Thyroid gland (tissue), 4 donors: ENCODE measurements around the gene ARMC9. TPM values are rescaled to one million over a fixed set of nuclear protein-coding genes. Genes with fewer than 3 reads are reported as not detected.
"Not testable (repeated sequence)": the region's sequence is repeated elsewhere in the genome, so short reads cannot be mapped to it uniquely, and the experiment has no call there.

ENCODE experiments used
- DNase-seq, 2 donors: peaks; one replicate each; pipeline ENCODE4 v3.0.0-alpha.2; 2019
- H3K27ac ChIP-seq, 3 donors: fragments of 200-600 bp; sonication (generic); 1 replicate in 2 of 3; 2 replicates in 1 of 3; pipeline ENCODE4 v1.5.1; 2016 to 2019; ENCODE audit warnings: mild to moderate bottlenecking in 1 of 3, moderate library complexity in 1 of 3
- H3K27me3 ChIP-seq: fragments of 200-600 bp; sonication (generic); one replicate; pipeline ENCODE4 v1.5.1; 2019
- H3K36me3 ChIP-seq, 2 donors: fragments of 200-600 bp; sonication (generic); one replicate each; pipeline ENCODE4 v1.5.1; 2016 to 2019
- H3K4me1 ChIP-seq, 2 donors: fragments of 200-600 bp; sonication (generic); one replicate each; pipeline ENCODE4 v1.5.1; 2017 to 2019
- H3K4me3 ChIP-seq, 3 donors: fragments of 200-600 bp; sonication (generic); replicated peaks in 1 of 3; 1 replicate in 2 of 3; 2 replicates in 1 of 3; pipeline ENCODE4 v1.5.1; 2016; ENCODE audit warnings: mild to moderate bottlenecking in 1 of 3
- H3K9me3 ChIP-seq: fragments of 200-600 bp; sonication (generic); one replicate; pipeline ENCODE4 v1.5.1; 2017
- POLR2A ChIP-seq, 2 donors: fragments of 450-650 bp; IDR thresholded peaks; one replicate each; pipeline ENCODE4 v1.6.1; 2017; ENCODE audit warnings: antibody characterized with exemption in 2 of 2, mild to moderate bottlenecking in 2 of 2, moderate library complexity in 1 of 2
- WGBS, 2 donors: methylation state at CpG; one replicate each; pipeline ENCODE4 v1.1.5; 2017; 5-methylcytosine and 5-hydroxymethylcytosine counted together
- intact Hi-C: fragments of 100-400 bp; cut with DNase I; formaldehyde crosslinking; loops from one replicate; pipeline ENCODE4 v1.15.1; 2023
- total RNA-seq, 4 donors: library from RNA; depleted of rRNA; stranded (reverse); fragments of >200 nt; gene quantifications; one replicate each; pipeline ENCODE4 v1.2.3, GENCODE V29; 2016
- TF ChIP-seq, protein P1 (sequence below), 6 experiments: fragments of 200-600 bp in 3 of 6; fragments of 450-650 bp in 3 of 6; sonication (generic) in 3 of 6; IDR thresholded peaks; one replicate each; pipeline ENCODE4 v1.5.1; 2016 to 2019; ENCODE audit warnings: antibody characterized with exemption in 6 of 6, mild to moderate bottlenecking in 2 of 6, inconsistent platforms in 1 of 6, moderate library complexity in 1 of 6

ARMC9 gene
- total RNA-seq, 4 donors from 2014 or later = 20.3 to 30.7 (median 28.0) TPM

DNA sequence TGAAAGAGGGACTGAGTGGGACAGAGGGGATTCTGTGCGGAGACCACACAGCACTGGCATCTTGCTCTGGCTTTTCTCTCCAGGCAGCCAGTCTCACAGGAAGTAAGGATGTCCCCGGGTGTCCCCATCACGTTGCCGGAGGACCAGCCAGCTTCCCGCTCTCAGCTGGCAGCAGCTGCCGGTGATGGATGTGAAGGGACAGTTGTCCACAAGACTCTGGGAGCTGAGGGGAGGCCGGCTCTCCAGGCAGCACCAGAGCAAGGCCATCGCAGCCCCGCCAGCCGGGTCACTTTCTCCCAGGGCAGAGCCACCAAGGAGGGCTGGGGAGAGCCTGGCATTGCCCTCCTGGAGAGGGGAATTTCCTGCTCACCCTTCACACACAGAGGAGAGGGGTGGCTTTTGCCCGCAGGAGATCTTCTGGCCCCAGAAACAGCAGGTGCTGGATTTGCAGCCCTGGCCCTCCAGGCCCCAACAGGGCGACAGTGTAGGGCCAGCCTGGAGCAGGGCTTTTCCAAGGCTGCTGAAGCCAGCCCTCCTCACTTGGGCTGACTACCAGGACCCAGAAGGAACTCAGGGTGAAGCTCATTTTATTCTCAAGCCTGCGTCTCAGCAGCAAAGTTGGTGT is 173.1 kb downstream of the ARMC9 start:
- Histone ChIP-seq H3K36me3 (no peaks in the 10 kb centered on the region), H3K27me3 (no peaks in the 10 kb centered on the region), H3K4me1 (no peaks in the 10 kb centered on the region), H3K9me3 (no peaks in the 10 kb centered on the region), H3K4me3 (no peak overlapping the region), H3K27ac (no peak overlapping the region)
- TF ChIP-seq, protein P1, sequence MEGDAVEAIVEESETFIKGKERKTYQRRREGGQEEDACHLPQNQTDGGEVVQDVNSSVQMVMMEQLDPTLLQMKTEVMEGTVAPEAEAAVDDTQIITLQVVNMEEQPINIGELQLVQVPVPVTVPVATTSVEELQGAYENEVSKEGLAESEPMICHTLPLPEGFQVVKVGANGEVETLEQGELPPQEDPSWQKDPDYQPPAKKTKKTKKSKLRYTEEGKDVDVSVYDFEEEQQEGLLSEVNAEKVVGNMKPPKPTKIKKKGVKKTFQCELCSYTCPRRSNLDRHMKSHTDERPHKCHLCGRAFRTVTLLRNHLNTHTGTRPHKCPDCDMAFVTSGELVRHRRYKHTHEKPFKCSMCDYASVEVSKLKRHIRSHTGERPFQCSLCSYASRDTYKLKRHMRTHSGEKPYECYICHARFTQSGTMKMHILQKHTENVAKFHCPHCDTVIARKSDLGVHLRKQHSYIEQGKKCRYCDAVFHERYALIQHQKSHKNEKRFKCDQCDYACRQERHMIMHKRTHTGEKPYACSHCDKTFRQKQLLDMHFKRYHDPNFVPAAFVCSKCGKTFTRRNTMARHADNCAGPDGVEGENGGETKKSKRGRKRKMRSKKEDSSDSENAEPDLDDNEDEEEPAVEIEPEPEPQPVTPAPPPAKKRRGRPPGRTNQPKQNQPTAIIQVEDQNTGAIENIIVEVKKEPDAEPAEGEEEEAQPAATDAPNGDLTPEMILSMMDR (IDR thresholded peaks at IDR 0.05) = no peak
- intact Hi-C loops = no loop called here
- DNase-seq = no peak
- WGBS, 2 donors = 83 to 85% methylated on average over 5 to 8 of the region's 13 CpGs

DNA sequence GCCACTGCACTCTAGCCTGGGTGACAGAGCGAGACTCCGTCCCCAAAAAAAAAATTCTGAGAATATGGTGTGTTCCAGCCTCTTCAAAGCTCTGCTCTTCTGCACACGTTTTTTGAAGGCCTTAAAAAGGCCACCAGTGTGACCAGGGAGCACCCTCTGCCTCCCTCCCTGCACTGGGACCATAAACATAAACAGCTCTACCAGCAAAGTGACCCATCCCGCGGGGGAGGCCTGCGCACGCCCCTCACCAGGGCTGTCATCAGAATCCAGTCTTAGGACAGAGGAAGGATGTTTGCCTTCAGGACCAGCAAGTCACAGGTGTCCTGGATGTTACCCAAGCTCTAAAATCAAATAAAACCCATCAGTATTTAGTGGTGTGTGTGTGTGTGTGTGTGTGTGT is 173.9 kb downstream of the ARMC9 start:
- Histone ChIP-seq H3K27ac (no peak overlapping the region), H3K27me3 (no peaks in the 10 kb centered on the region), H3K9me3 (no peaks in the 10 kb centered on the region), H3K4me1 (no peaks in the 10 kb centered on the region), H3K36me3 (no peaks in the 10 kb centered on the region), H3K4me3 (no peak overlapping the region)
- no peak for DNase-seq
- TF ChIP-seq, protein P1 (IDR thresholded peaks at IDR 0.05) = no peak
- no peak for TF ChIP-seq POLR2A (IDR thresholded peaks at IDR 0.05)
- WGBS, 2 donors = 91 to 95% methylated on average over 7 of the region's 7 CpGs
- intact Hi-C loops = no loop called here

DNA sequence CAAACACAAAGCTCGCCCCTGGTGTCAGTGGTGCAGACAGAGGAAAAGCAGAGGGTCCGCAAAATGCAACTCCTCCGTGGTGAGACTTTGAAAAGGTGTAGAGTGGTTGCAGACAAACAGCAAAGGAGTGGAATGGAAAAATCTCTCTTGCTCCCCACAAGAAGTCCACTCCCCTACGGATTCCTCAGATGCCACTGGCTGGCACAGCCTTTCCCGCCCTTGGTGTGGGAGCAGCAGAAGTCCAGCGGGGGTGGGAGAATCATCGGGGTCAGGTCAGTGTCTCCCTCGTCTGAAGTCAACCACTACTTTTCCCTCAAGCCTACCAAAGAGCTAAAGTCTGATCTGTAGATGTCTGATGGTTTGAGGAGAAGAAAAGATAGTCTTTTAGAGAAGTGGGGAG is 174.8 kb downstream of the ARMC9 start:
- H3K36me3 ChIP-seq = no peaks in the 10 kb centered on the region

DNA sequence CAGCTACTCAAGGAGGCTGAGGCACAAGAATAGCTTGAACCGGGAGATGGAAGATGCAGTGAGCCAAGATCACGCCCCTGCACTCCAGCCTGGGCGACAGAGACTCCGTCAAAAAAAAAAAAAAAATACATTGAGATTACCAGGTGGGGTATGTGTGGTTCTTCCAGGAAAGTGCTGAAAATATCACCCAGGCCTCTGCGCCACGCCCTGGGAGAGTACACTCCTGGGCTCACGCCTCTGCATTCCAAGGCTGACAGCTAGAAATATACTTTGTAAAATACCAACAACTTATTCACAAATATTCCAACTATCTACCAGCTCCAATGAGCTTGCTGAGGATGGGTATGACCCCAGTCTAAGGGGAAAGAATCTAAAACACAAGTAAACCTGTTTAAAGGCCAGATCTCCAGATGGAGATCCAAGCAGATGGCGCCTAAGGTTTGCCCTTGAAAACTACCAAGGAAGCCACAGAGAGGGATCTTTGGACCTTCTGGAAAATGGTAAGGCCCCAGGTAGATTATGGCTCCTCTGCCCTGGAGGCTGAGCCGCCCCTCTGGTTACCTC is 175.4 kb downstream of the ARMC9 start:
- intact Hi-C loops = no loop called here
- Histone ChIP-seq H3K36me3 (no peaks in the 10 kb centered on the region), H3K4me3 (no peak overlapping the region), H3K27me3 (no peaks in the 10 kb centered on the region), H3K4me1 (no peaks in the 10 kb centered on the region), H3K9me3 (no peaks in the 10 kb centered on the region), H3K27ac (no peak overlapping the region)
- 91 to 94% methylated on average over 9 of the region's 9 CpGs for WGBS, 2 donors
- DNase-seq = no peak
- TF ChIP-seq, protein P1 (IDR thresholded peaks at IDR 0.05) = no peak
- no peak for TF ChIP-seq POLR2A (IDR thresholded peaks at IDR 0.05)

More for the DNA sequence above, 174.8 kb downstream of the ARMC9 start:
- Histone ChIP-seq H3K9me3 (no peaks in the 10 kb centered on the region), H3K27ac (no peak overlapping the region), H3K4me3 (no peak overlapping the region), H3K27me3 (no peaks in the 10 kb centered on the region), H3K4me1 (no peaks in the 10 kb centered on the region)
- 89 to 94% methylated on average over 8 of the region's 8 CpGs for WGBS, 2 donors
- TF ChIP-seq, protein P1 (IDR thresholded peaks at IDR 0.05) = no peak
- no peak for TF ChIP-seq POLR2A (IDR thresholded peaks at IDR 0.05)
- intact Hi-C loops = no loop called here
- DNase-seq = no peak

DNA sequence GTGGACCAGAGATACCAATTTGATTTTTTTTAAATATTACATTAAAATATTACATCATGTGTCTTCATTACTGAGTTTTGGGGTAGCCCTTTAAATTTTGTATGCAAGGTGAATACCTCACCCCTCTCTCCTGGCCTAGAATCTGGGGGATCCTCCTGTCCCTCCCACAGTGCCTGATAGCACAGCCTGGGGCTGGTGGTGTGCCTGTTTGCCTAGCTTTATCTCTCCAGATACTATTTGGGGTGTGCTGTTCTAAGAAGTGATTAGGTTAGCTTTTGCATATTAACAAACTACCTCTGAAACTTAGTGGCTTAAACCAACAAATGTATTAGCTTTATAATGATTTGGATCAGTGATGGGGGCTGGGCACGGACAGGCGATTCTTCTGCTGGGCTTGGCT is 176.3 kb downstream of the ARMC9 start:
- DNase-seq = no peak
- no peaks in the 10 kb centered on the region for H3K4me1 ChIP-seq
- H3K27me3 ChIP-seq = no peaks in the 10 kb centered on the region
- H3K27ac ChIP-seq = no peak overlapping the region
- H3K36me3 ChIP-seq = no peaks in the 10 kb centered on the region
- intact Hi-C loops = no loop called here
- H3K4me3 ChIP-seq = no peak overlapping the region
- TF ChIP-seq POLR2A (IDR thresholded peaks at IDR 0.05) = no peak
- TF ChIP-seq, protein P1 (IDR thresholded peaks at IDR 0.05) = no peak
- 83 to 90% methylated on average over 2 of the region's 2 CpGs for WGBS, 2 donors
- no peaks in the 10 kb centered on the region for H3K9me3 ChIP-seq

DNA sequence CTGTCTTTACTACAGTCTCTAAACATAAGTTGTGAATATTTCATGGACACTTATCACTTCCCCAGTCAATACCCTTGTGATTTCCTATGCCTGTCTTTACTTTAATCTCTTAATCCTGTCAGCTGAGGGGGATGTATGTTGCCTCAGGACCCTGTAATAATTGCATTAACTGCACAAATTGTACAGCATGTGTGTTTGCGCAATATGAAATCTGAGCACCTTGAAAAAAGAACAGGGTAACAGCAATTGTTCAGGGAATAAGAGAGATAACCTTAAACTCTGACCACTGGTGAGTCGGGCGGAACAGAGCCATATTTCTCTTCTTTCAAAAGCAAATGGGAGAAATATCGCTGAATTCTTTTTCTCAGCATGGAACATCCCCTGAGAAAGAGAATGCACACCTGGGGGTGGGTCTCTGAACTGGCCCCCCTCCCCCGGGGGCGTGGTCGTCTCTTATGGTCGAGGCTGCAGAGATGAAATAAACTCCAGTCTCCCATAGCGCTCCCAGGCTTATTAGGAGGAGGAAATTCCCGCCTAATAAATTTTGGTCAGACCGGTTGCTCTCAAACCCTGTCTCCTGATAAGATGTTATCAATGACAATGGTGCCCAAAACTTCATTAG is 177.7 kb downstream of the ARMC9 start:
- H3K27ac ChIP-seq, H3K4me3 ChIP-seq, H3K27me3 ChIP-seq, H3K36me3 ChIP-seq, H3K9me3 ChIP-seq, H3K4me1 ChIP-seq, intact Hi-C loops, DNase-seq: not testable (repeated sequence)
- WGBS, 2 donors = 53 to 58% methylated on average over 11 of the region's 11 CpGs
